ENCODE data around the gene RAB1A.

RAB1A gene

DNA sequence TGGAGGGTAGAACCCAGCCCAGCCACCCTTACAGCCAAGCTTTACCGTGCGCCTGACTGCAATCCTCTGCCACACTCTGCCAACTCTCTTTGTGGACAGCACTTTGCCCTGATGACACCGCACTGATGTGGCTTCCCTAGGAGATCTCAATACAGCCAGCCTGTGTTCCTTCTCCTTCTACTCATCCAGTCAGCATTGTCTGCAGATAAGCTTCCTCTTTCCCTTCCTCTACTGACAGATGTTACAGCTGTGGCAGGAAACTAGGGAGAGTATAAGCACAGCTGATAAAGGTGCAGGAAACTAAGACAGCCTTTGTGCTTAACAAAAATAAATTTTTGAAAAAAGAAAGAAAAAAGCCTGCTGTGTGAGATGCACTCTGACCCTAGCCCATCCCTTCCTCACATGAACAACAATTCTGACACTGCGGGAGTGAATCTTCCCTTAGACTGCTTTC is 48.6 kb downstream of the RAB1A start:
- in situ Hi-C loops (cut with MboI; ENCODE audit: low sequenced_read_pairs, unreplicated experiment) = no loop called here
- TF ChIP-seq, protein P1, sequence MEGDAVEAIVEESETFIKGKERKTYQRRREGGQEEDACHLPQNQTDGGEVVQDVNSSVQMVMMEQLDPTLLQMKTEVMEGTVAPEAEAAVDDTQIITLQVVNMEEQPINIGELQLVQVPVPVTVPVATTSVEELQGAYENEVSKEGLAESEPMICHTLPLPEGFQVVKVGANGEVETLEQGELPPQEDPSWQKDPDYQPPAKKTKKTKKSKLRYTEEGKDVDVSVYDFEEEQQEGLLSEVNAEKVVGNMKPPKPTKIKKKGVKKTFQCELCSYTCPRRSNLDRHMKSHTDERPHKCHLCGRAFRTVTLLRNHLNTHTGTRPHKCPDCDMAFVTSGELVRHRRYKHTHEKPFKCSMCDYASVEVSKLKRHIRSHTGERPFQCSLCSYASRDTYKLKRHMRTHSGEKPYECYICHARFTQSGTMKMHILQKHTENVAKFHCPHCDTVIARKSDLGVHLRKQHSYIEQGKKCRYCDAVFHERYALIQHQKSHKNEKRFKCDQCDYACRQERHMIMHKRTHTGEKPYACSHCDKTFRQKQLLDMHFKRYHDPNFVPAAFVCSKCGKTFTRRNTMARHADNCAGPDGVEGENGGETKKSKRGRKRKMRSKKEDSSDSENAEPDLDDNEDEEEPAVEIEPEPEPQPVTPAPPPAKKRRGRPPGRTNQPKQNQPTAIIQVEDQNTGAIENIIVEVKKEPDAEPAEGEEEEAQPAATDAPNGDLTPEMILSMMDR (IDR thresholded peaks at IDR 0.05; ENCODE audit: borderline replicate concordance, control extremely low read depth, extremely low read depth, insufficient read depth, missing control alignments) = no peak
- DNase-seq (ENCODE audit: low spot score) = no peak

DNA sequence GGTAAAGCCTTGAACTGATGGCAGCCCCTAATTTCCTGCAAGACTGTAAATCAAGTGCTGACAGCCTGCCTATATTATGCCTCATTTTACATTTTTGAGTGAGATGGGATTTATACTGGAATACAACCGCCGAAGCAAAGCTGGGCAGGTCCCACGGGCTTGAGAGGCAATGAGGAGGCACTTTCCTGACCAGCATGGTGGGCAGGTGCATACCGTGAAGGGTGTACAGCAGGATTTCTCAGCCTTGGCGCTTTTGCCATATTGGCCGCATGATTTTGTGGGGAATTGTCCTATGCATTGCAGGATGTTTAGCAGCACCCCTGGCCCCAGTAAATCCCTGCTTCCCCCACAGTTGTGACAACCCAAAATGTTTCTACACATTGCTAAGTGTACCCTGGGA is 50.9 kb downstream of the RAB1A start:
- in situ Hi-C loops (cut with MboI; ENCODE audit: low sequenced_read_pairs, unreplicated experiment) = no loop called here
- TF ChIP-seq, protein P1 (IDR thresholded peaks at IDR 0.05; ENCODE audit: borderline replicate concordance, control extremely low read depth, extremely low read depth, insufficient read depth, missing control alignments) = no peak
- DNase-seq (ENCODE audit: low spot score) = no peak

DNA sequence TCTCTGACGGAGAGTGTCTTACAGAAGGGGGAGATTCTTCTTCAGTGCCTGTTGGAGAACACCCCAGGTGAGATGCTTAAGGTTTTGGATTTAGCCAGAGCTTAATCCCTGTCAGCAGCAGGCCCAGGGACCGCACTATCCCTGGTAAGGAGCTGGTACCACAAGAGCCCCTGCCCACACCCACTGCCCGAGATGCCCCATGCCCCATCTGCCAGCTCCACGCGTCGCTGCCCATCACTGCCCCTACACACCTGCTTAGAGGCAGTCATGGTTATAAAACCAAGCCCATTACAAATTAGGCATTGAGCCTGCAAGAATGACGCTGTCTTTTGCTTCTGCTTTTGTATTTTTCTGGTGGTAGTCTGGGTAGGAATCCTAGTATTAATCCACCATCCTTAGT is 52.0 kb downstream of the RAB1A start:
- no peak for DNase-seq (ENCODE audit: low spot score)
- in situ Hi-C loops (cut with MboI; ENCODE audit: low sequenced_read_pairs, unreplicated experiment) = no loop called here
- TF ChIP-seq, protein P1 (IDR thresholded peaks at IDR 0.05; ENCODE audit: borderline replicate concordance, control extremely low read depth, extremely low read depth, insufficient read depth, missing control alignments) = no peak

DNA sequence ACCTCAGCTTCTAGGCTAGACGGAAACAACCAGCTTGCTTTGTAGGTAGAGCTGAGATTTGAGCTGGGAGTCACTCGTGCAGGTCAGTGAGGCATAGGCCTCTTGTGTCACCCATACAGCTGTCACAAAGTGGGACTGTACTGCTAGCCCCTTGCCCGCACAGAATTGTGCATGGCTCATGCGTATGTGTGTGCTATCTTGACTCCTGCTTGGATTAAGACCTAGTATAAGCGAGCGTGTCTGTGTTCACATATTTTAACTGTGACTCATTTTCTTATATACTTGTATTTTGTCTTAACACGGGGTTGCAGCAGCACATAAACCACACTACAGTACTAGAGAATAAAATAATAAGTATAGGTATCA is 53.6 kb downstream of the RAB1A start:
- in situ Hi-C loops (cut with MboI; ENCODE audit: low sequenced_read_pairs, unreplicated experiment) = no loop called here
- DNase-seq (ENCODE audit: low spot score) = no peak

DNA sequence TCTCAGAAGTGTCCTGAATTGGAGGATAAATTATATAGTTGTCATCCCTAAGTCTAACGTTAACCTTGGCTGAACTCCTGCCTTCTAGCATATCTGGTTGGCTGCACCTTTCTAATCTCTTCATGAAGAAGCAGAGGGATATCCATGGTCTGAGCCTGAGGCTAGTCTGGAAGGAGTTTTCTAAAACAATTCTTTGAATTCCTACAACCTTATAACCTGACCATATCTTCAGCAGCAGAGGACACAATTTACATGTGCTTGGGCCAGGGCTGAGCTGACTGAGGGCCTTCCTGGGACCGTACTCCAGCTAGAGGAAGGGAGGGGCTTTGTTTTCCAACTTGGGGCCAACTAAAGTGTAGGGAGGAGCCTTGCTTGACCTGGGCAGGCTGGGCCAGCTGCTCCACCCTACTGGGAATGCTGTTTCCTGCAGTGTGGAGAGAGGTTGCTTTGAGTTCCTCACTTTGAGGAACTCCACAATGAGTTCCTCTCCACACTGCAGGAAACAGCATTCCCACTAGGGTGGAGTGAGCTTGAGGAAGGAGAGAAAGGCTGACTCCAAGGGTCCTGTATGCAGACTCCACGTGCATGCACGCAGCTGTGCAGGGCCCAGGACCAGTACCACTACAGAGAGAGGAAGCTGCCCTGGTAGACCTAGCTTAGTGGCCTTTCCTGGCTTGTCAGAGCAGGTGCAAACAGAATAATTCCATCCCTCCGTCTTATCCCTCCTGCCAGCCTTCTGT is 54.1 kb downstream of the RAB1A start:
- in situ Hi-C loops (cut with MboI; ENCODE audit: low sequenced_read_pairs, unreplicated experiment) = no loop called here
- DNase-seq (ENCODE audit: low spot score) = no peak
- TF ChIP-seq, protein P1 (IDR thresholded peaks at IDR 0.05; ENCODE audit: borderline replicate concordance, control extremely low read depth, extremely low read depth, insufficient read depth, missing control alignments) = no peak

More for the DNA sequence above, 53.6 kb downstream of the RAB1A start:
- TF ChIP-seq, protein P1 (IDR thresholded peaks at IDR 0.05; ENCODE audit: borderline replicate concordance, control extremely low read depth, extremely low read depth, insufficient read depth, missing control alignments) = no peak

DNA sequence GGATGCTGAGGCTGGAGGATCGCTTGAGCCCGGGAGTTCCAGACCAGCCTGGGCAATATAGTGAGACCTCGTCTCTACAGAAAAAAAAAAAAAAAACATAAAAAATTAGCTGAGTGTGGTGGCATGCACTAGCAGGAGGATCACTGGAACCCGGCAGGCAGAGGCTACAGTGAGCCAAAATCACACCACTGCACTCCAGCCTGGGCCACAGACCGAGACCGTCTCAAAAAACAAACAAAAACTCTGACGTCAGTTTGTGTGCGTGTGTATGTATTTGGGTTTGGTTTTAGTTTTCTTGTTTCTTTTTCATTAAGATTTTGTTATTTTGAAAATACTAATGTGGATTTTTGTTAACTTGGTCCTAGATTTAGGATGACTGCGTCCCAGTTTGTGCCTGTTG is 54.7 kb downstream of the RAB1A start:
- TF ChIP-seq, protein P1 (IDR thresholded peaks at IDR 0.05; ENCODE audit: borderline replicate concordance, control extremely low read depth, extremely low read depth, insufficient read depth, missing control alignments) = no peak
- no peak for DNase-seq (ENCODE audit: low spot score)
- in situ Hi-C loops (cut with MboI; ENCODE audit: low sequenced_read_pairs, unreplicated experiment) = no loop called here
